Adrenal gland (tissue), 5 donors: ENCODE data around the gene SLC25A45.

Experiments used
- CTCF ChIP-seq, 6 experiments: fragments of 450-650 bp in 4 of 6; fragments of 200-600 bp in 2 of 6; sonication (generic) in 1 of 6; IDR thresholded peaks; 1 replicate in 5 of 6; 2 replicates in 1 of 6; pipeline versions ENCODE4 v1.5.1 to v1.8.0; 2016 to 2021; ENCODE audit warnings: antibody characterized with exemption in 6 of 6, mild to moderate bottlenecking in 2 of 6, moderate library complexity in 1 of 6
- POLR2A ChIP-seq, 2 donors: fragments of 450-650 bp; IDR thresholded peaks; one replicate each; pipeline ENCODE4 v1.6.1; 2017; ENCODE audit warnings: antibody characterized with exemption in 2 of 2, mild to moderate bottlenecking in 2 of 2, moderate library complexity in 1 of 2
- donor health status: DM: no; HTN: no; CAD: no.

- TF ChIP-seq CTCF (IDR thresholded peaks at IDR 0.05) (no peak), POLR2A (IDR thresholded peaks at IDR 0.05) (no peak)
These were observed 18.0 kb upstream of the SLC25A45 start for GRCh38 chr11:65400307-65401072.
